Thoracic aorta (tissue), 2 donors: ENCODE results near the gene MRPL17. TPM values are rescaled to one million over a fixed set of nuclear protein-coding genes. Genes with fewer than 3 reads are reported as not detected.
A peak's percentile ranks its signal among the peaks of the same experiment; 100 is the strongest.

Experiments used
- ATAC-seq: fragments of 150-250 bp; one replicate; pipeline ENCODE4 v1.8.0; 2017; ENCODE audit warnings: low read depth; ENCODE audit not compliant: insufficient number of reproducible peaks, low FRiP score
- DNase-seq: peaks from one replicate; pipeline ENCODE4 v3.0.0-alpha.2; 2020; ENCODE audit warnings: low spot score
- H3K27ac ChIP-seq, 2 donors: fragments of 200-600 bp; sonication (generic); 1 replicate in 1 of 2; 2 replicates in 1 of 2; pipeline ENCODE4 v1.5.1; 2016; ENCODE audit warnings: mild to moderate bottlenecking in 2 of 2, moderate library complexity in 2 of 2
- H3K27me3 ChIP-seq: fragments of 200-600 bp; sonication (generic); replicated peaks from 2 replicates; pipeline ENCODE4 v1.6.0; 2016; ENCODE audit warnings: mild to moderate bottlenecking; ENCODE audit not compliant: insufficient read depth
- H3K36me3 ChIP-seq: fragments of 200-600 bp; sonication (generic); one replicate; pipeline ENCODE4 v1.5.1; 2016
- H3K4me1 ChIP-seq, 2 donors: fragments of 200-600 bp; sonication (generic); 1 replicate in 1 of 2; 2 replicates in 1 of 2; pipeline versions ENCODE4 v1.5.1 to v1.6.0; 2016; ENCODE audit warnings: low read depth in 2 of 2, mild to moderate bottlenecking in 1 of 2; ENCODE audit not compliant: control insufficient read depth in 1 of 2
- H3K4me3 ChIP-seq: fragments of 200-600 bp; sonication (generic); 2 replicates; pipeline ENCODE4 v1.5.1; 2016; ENCODE audit warnings: mild to moderate bottlenecking
- H3K9me3 ChIP-seq: fragments of 200-600 bp; sonication (generic); 2 replicates; pipeline ENCODE4 v1.5.1; 2016
- total RNA-seq, 2 donors: library from RNA; depleted of rRNA; stranded (reverse); fragments of >200 nt; gene quantifications; one replicate each; pipeline versions ENCODE4 v1.1.0 to v1.2.3, GENCODE V29; 2016
- TF ChIP-seq, protein P1 (sequence below): fragments of 200-600 bp; sonication (generic); IDR thresholded peaks from one replicate; pipeline ENCODE4 v1.5.1; 2019; ENCODE audit warnings: antibody characterized with exemption

The MRPL17 gene
- total RNA-seq, 2 donors from 2014 or later, result 20.6 to 53.6 TPM

DNA sequence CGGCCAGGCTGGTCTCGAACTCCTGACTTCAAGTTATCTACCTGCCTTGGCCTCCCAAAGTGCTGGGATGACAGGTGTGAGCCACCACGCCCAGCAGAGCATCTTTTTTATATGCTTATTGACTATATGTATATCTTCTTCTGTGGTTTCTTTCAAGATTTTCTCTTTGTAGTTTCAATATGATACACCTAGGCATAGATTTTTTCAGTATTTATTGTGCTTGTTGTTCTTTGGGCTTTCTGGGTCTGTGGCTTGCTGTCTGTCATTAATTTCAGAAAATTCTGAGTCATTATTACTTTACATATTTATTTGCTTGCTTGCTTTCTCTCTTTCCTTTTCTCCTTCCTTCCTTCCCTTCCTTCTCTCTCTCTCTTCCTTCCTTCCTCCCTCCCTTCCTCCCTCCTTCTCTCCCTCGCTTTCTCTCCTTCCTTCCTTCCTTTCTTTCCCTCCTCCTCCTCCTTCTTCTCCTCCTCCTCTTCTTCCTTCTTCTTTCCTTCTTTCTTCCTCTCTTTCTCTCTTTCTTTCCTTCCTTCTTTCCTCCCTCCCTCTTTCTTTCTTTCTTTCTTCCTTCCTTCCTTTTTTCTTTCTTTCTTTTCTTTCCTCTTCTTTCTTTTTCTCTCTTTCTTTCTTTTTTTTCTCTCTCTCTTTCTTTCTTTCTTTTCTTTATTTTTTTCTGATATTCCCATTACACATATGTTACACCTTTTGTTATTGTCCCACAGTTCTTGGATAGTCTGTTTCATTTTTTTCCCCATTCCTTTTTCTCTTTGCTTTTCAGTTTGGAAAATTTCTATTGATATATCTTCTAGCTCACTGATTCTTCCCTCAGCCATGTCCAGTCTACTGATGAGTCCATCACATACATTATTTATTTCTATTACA, 16.6 kb downstream of the MRPL17 start:
- ATAC-seq (no peak), DNase-seq (no peak)
- Histone ChIP-seq H3K4me3 (no peak overlapping the region), H3K9me3 (no peaks in the 10 kb centered on the region), H3K27ac (no peak overlapping the region), H3K36me3 (no peaks in the 10 kb centered on the region), H3K27me3 (no peaks in the 10 kb centered on the region), H3K4me1 (no peaks in the 10 kb centered on the region)
- TF ChIP-seq, protein P1, sequence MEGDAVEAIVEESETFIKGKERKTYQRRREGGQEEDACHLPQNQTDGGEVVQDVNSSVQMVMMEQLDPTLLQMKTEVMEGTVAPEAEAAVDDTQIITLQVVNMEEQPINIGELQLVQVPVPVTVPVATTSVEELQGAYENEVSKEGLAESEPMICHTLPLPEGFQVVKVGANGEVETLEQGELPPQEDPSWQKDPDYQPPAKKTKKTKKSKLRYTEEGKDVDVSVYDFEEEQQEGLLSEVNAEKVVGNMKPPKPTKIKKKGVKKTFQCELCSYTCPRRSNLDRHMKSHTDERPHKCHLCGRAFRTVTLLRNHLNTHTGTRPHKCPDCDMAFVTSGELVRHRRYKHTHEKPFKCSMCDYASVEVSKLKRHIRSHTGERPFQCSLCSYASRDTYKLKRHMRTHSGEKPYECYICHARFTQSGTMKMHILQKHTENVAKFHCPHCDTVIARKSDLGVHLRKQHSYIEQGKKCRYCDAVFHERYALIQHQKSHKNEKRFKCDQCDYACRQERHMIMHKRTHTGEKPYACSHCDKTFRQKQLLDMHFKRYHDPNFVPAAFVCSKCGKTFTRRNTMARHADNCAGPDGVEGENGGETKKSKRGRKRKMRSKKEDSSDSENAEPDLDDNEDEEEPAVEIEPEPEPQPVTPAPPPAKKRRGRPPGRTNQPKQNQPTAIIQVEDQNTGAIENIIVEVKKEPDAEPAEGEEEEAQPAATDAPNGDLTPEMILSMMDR, result no peak

DNA sequence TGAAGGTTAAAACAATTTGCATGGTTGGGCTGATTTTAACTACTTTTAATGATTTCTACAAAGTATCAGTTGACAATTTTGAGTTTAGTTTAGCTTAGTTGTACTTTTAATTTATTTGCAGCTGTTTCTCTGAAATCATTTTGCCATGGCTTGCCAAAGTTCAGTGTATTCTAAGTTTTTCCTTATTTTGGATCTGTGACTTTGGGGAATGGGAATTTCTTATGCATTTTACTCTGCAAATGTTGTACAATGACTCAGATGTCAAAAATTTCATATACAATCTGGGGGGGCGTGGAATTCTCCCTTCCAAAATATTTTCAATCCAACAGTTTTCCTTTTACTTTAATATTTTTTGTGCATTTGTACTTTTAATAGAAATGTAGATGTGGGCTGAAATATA, 18.6 kb downstream of the MRPL17 start:
- DNase-seq, result no peak
- H3K9me3 ChIP-seq, result no peaks in the 10 kb centered on the region

DNA sequence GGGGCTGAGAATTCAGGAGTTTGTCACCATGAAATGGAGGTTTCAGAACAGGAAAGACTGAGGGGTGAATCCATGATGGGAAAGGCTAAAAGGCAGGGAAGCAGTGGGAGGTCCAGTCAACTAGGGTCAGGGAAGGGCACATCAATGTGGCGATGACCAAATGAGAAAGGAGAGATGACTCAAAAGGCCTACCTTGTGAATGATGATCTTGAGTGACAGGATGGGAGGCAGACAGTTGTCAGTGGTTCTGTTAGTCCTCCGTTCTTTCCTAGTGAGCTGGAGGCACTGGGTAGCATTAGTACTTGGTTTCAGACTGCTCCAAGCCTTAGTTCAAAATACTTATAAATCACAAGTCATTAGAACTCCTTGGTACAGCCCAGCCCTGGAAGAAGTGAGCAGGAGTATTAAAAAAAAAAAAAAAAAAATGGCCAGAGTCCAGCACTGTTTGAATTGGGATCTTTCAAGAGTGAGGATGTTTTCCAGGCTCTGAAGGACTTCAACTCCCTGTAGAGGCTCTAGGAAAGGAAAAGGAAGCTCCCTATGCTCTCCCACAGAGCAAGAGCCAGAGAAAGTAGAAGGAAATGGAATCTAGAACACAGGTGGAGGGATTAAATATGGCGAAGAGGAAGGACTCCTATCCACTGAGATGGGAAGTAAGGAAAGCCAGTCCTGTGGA, 19.2 kb downstream of the MRPL17 start:
- Histone ChIP-seq H3K27ac (peak overlapping the region in 1 of 2 donors; percentile 0), H3K4me1 (no peaks in the 10 kb centered on the region), H3K4me3 (no peak overlapping the region), H3K36me3 (no peaks in the 10 kb centered on the region), H3K27me3 (no peaks in the 10 kb centered on the region), H3K9me3 (no peaks in the 10 kb centered on the region)
- DNase-seq (no peak), ATAC-seq (no peak)
- TF ChIP-seq, protein P1, result no peak

More for the DNA sequence above, 18.6 kb downstream of the MRPL17 start:
- no peaks in the 10 kb centered on the region for H3K36me3 ChIP-seq
- no peak overlapping the region for H3K27ac ChIP-seq
- no peak overlapping the region for H3K4me3 ChIP-seq
- no peaks in the 10 kb centered on the region for H3K27me3 ChIP-seq
- no peak for ATAC-seq
- no peaks in the 10 kb centered on the region for H3K4me1 ChIP-seq
- TF ChIP-seq, protein P1, result no peak

DNA sequence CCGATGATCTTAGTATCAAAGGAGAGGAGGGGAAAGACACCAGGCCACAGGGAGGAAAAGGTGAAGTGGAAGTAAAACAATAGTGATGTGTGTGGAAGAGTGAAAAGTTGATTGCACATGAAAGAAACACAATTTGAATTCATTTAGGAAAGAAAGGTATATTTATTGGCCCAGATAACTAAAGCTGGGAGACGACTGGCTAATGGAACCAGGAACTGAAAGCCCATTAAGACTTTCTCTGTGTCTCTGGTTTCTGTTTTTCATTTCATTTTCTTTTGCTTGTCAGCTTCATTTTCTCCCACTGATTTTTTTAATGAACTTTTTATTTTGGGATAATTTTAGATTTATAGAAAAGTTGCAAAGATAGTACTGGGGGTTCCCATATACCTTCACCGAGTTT, 22.4 kb downstream of the MRPL17 start:
- no peak overlapping the region for H3K4me3 ChIP-seq
- no peak for DNase-seq
- no peaks in the 10 kb centered on the region for H3K9me3 ChIP-seq
- H3K4me1 ChIP-seq, result peaks cover 4 to 19% of the 10 kb centered on the region in 2 donors
- no peak overlapping the region for H3K27ac ChIP-seq
- H3K36me3 ChIP-seq, result no peaks in the 10 kb centered on the region
- TF ChIP-seq, protein P1, result no peak
- no peak for ATAC-seq
- no peaks in the 10 kb centered on the region for H3K27me3 ChIP-seq

DNA sequence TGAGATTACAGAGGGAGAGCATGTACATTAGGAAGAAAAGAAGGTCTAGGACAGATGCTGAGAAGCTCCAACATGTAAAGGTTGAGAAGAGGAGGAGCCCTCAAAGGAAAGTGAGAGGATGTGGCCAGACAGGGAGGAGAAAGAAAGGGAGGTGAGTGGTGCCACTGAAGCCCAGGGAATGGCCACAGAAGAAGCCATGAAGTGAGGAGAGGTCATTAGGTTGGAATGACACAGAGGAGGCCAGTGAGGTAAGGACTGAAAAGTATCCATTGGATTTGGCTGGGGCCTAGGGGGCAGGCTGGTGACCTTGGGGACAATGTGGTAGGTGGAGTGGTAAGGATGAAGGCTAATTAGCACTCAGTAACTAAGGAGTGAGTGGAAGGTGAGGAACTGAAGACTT, 24.5 kb downstream of the MRPL17 start:
- Histone ChIP-seq H3K27me3 (no peaks in the 10 kb centered on the region), H3K4me3 (no peak overlapping the region), H3K27ac (no peak overlapping the region), H3K4me1 (peaks cover 9 to 33% of the 10 kb centered on the region in 2 donors), H3K9me3 (no peaks in the 10 kb centered on the region), H3K36me3 (no peaks in the 10 kb centered on the region)
- DNase-seq (no peak), ATAC-seq (no peak)
- TF ChIP-seq, protein P1, result no peak
